IMR-90 (cell line): ENCODE data around the gene YPEL1. TPM values are rescaled to one million over a fixed set of nuclear protein-coding genes. Genes with fewer than 3 reads are reported as not detected.

Experiments used
- ATAC-seq: fragments of 200-7000 bp; cut with Tn5 transposase; 2 replicates; pipeline ENCODE4 v1.9.1; 2020; ENCODE audit warnings: low read depth, mild to moderate bottlenecking, moderate library complexity
- BruUV-seq: library from RNA; stranded (reverse); fragments of 400-500 nt; replicated peaks from 2 replicates; lab custom pipeline; 2021; lab: Mats Ljungman, UMichigan
- CTCF ChIA-PET: fragments of 300-600 bp; formaldehyde crosslinking; extraction: SDS; loops from one replicate; lab custom pipeline; 2021; ENCODE audit warnings: antibody characterized with exemption; lab: Yijun Ruan, JAX
- POLR2A ChIA-PET: fragments of 300-600 bp; sonication (Branson Sonifier 250); formaldehyde crosslinking; loops from one replicate; lab custom pipeline; 2022; ENCODE audit warnings: antibody characterized with exemption; ENCODE audit not compliant: unreplicated experiment; lab: Charles Lee
- DNase-seq: peaks from one replicate; pipeline ENCODE4 v3.0.0; 2013
- H2AFZ ChIP-seq: replicated peaks from 2 replicates; pipeline ENCODE3; 2013; ENCODE audit warnings: low read length, mild to moderate bottlenecking; ENCODE audit not compliant: poor library complexity
- H2AK5ac ChIP-seq: 2 replicates; pipeline ENCODE4 v1.6.1; 2013; ENCODE audit warnings: low read depth, low read length, inconsistent platforms
- H2AK9ac ChIP-seq: replicated peaks from 2 replicates; pipeline ENCODE3; 2013; ENCODE audit warnings: mild to moderate bottlenecking, low read depth, low read length, moderate library complexity; ENCODE audit not compliant: poor library complexity
- H2BK120ac ChIP-seq: 2 replicates; pipeline ENCODE4 v1.6.1; 2013; ENCODE audit warnings: low read depth, low read length, inconsistent platforms
- H2BK15ac ChIP-seq: 3 replicates; pipeline ENCODE4 v1.6.1; 2013; ENCODE audit warnings: low read depth, low read length, inconsistent platforms
- H2BK20ac ChIP-seq: 2 replicates; pipeline ENCODE4 v1.6.1; 2013; ENCODE audit warnings: low read depth, mild to moderate bottlenecking, inconsistent platforms, low read length, moderate library complexity
- H2BK5ac ChIP-seq: 2 replicates; pipeline ENCODE4 v1.6.1; 2013; ENCODE audit warnings: mild to moderate bottlenecking, low read depth, low read length, inconsistent platforms; ENCODE audit not compliant: poor library complexity, severe bottlenecking
- H3K14ac ChIP-seq: replicated peaks from 2 replicates; pipeline ENCODE4 v1.6.1; 2013; ENCODE audit warnings: low read depth, low read length, inconsistent platforms
- H3K18ac ChIP-seq: 2 replicates; pipeline ENCODE4 v1.6.1; 2013; ENCODE audit warnings: low read depth, low read length, control low read depth
- H3K23ac ChIP-seq: 2 replicates; pipeline ENCODE4 v1.6.1; 2013; ENCODE audit warnings: low read depth, low read length, inconsistent platforms
- H3K27ac ChIP-seq: 2 replicates; pipeline ENCODE4 v1.5.1; 2013; ENCODE audit warnings: mild to moderate bottlenecking, control low read depth, low read length; ENCODE audit not compliant: insufficient read depth
- H3K27me3 ChIP-seq: 2 replicates; pipeline ENCODE4 v1.6.1; 2013; ENCODE audit warnings: low read length; ENCODE audit not compliant: control insufficient read depth, insufficient read depth
- H3K36me3 ChIP-seq: 2 replicates; pipeline ENCODE4 v1.6.1; 2013; ENCODE audit warnings: low read length, mixed read lengths; ENCODE audit not compliant: control insufficient read depth, insufficient read depth
- H3K4ac ChIP-seq: 2 replicates; pipeline ENCODE4 v1.6.1; 2013; ENCODE audit warnings: low read depth, low read length, inconsistent platforms
- H3K4me1 ChIP-seq: 2 replicates; pipeline ENCODE4 v1.6.1; 2013; ENCODE audit warnings: low read length, mixed read lengths; ENCODE audit not compliant: control insufficient read depth, insufficient read depth
- H3K4me2 ChIP-seq: 2 replicates; pipeline ENCODE4 v1.6.1; 2013; ENCODE audit warnings: low read depth, mild to moderate bottlenecking, control low read depth, low read length, moderate library complexity
- H3K4me3 ChIP-seq: 2 replicates; pipeline ENCODE4 v1.5.1; 2013; ENCODE audit warnings: low read depth, mild to moderate bottlenecking, control low read depth, low read length, moderate library complexity; ENCODE audit not compliant: insufficient read depth
- H3K56ac ChIP-seq: 2 replicates; pipeline ENCODE4 v1.6.1; 2013; ENCODE audit warnings: low read length, inconsistent platforms; ENCODE audit not compliant: insufficient read depth; ENCODE audit errors: extremely low read depth
- H3K79me1 ChIP-seq, 2 experiments: 2 replicates each; pipeline ENCODE4 v1.6.1; 2013; ENCODE audit warnings: low read length in 2 of 2, inconsistent platforms in 1 of 2, low read depth in 1 of 2
- H3K9ac ChIP-seq: 2 replicates; pipeline ENCODE4 v1.6.1; 2013; ENCODE audit warnings: low read depth, low read length, control low read depth
- H3K9me1 ChIP-seq: 2 replicates; pipeline ENCODE4 v1.6.1; 2013; ENCODE audit warnings: low read length, inconsistent platforms; ENCODE audit not compliant: insufficient read depth
- H3K9me3 ChIP-seq: 2 replicates; pipeline ENCODE4 v1.6.1; 2013; ENCODE audit warnings: low read length; ENCODE audit not compliant: control insufficient read depth, insufficient read depth
- H4K20me1 ChIP-seq: 2 replicates; pipeline ENCODE4 v1.6.1; 2013; ENCODE audit warnings: low read length, inconsistent platforms; ENCODE audit not compliant: insufficient read depth
- H4K5ac ChIP-seq: 2 replicates; pipeline ENCODE4 v1.6.1; 2013; ENCODE audit warnings: mild to moderate bottlenecking, low read depth, low read length, control low read depth
- H4K8ac ChIP-seq, 2 experiments: 2 replicates each; pipeline ENCODE4 v1.6.1; 2013; ENCODE audit warnings: low read depth in 2 of 2, low read length in 2 of 2, control low read depth in 1 of 2, inconsistent platforms in 1 of 2
- H4K91ac ChIP-seq: 2 replicates; pipeline ENCODE4 v1.6.1; 2013; ENCODE audit warnings: low read depth, low read length, inconsistent platforms; ENCODE audit not compliant: insufficient read depth
- CEBPB ChIP-seq: IDR thresholded peaks from 2 replicates; pipeline ENCODE4 v1.6.1; 2012; ENCODE audit warnings: low read depth, low read length, improper control_type of control experiment
- MXI1 ChIP-seq: IDR thresholded peaks from 2 replicates; pipeline ENCODE4 v1.6.1; 2012; ENCODE audit warnings: low read depth, mild to moderate bottlenecking, low read length, moderate library complexity, borderline replicate concordance
- WGBS, 2 experiments: methylation state at CpG; one replicate each; pipeline versions ENCODE4 v1.1.5 to v1.1.7; 2013; ENCODE audit warnings: missing lambda C conversion rate in 2 of 2; ENCODE audit not compliant: insufficient read length in 1 of 2; ENCODE audit errors: extremely low coverage in 2 of 2; 5-methylcytosine and 5-hydroxymethylcytosine counted together
- dilution Hi-C: fragments of 300-500 bp; cut with HindIII; formaldehyde crosslinking; loops from one replicate; pipeline ENCODE4 v1.14.3; 2018; ENCODE audit warnings: low sequenced_read_pairs; ENCODE audit not compliant: unreplicated experiment
- in situ Hi-C: fragments of 300-500 bp; cut with MboI; formaldehyde crosslinking; loops from 3 replicates; pipeline ENCODE4 v1.14.3; 2019; ENCODE audit warnings: low sequenced_read_pairs, inconsistent platforms, mixed read lengths
- intact Hi-C: fragments of 100-400 bp; cut with micrococcal nuclease; formaldehyde crosslinking; loops from 2 replicates; pipeline ENCODE4 v1.10.0; 2022
- polyA plus RNA-seq, 3 experiments: library from polyadenylated mRNA; depleted of rRNA; stranded (reverse); fragments of >200 nt; gene quantifications; 2 replicates each; pipeline ENCODE4 v1.2.3, GENCODE V29; 2012; ENCODE audit warnings: low replicate concordance in 1 of 3
- total RNA-seq: library from RNA; depleted of rRNA; stranded (reverse); fragments of >200 nt; gene quantifications from 2 replicates; pipeline ENCODE4 v1.2.3, GENCODE V29; 2012

The YPEL1 gene
- total and polyA plus RNA-seq, 2 of the 4 experiments (the other 2 are of a cell fraction): 0.72 to 1.3 TPM

DNA sequence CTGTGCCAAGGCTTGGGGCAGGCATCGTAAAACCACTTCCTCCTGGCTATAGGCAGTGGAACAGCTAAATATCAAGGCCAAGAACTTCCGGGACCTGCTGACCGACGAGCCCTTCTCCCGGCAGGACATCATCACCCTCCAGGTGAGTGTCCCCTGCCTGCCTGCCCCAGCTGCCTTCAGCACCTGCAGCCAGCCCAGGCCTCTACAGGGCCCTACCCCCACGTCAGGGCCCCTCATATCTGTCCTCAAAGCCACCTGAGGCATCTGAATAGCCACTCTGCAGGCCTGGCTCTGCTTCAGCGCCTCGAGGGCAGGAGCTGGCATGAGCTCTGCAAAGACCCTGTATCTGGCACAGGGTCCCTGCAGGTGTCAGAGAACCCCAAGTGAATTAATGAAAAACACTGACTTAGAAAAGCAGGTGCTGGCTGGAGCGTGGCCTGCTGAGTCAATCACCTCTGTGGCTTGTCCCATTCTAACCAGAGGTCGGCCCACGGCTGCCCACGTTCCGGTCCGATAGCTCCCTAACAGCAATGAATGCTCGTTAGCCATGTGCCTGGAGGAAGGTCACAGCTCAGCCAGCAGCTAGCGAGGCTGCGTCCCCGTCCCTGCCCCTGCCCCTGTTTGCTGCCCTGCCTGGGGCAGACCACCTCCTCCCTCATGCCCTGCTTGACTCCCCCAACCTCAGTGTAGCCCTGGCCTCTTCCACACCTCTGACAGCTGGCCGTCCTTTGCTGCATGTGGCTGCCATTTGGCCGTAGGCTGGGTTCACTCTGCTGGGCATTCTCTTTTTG lies 53.0 kb downstream of the YPEL1 start:
- WGBS, 2 experiments: 98% methylated on average over 9 of the region's 20 CpGs; no CpG with 5 or more reads in 1 of the 2 experiments
- CTCF ChIA-PET: no interaction called here
- Histone ChIP-seq H3K9ac (no peak overlapping the region), H3K36me3 (peaks cover 51% of the 10 kb centered on the region), H3K4me3 (no peak overlapping the region), H3K9me3 (no peaks in the 10 kb centered on the region), H3K14ac (no peak overlapping the region), H4K91ac (no peak overlapping the region), H3K27me3 (no peaks in the 10 kb centered on the region), H2BK5ac (no peak overlapping the region), H4K20me1 (no peaks in the 10 kb centered on the region), H3K79me1 (no peaks in the 10 kb centered on the region), H3K23ac (no peak overlapping the region), H3K4ac (no peak overlapping the region), H4K8ac (no peak overlapping the region), H2AK9ac (no peak overlapping the region), H2AK5ac (no peak overlapping the region), H2BK120ac (no peak overlapping the region), H4K5ac (no peak overlapping the region), H3K9me1 (peaks cover 2% of the 10 kb centered on the region; the same call in 1 of the 2 replicates), H3K56ac (no peak overlapping the region), H3K4me1 (no peaks in the 10 kb centered on the region), H2AFZ (no peak overlapping the region), H3K27ac (no peak overlapping the region), H3K4me2 (no peak overlapping the region), H2BK20ac (no peak overlapping the region), H3K18ac (no peak overlapping the region), H2BK15ac (no peak overlapping the region)
- in situ Hi-C loops (no loop called here), intact Hi-C loops (no loop called here), dilution Hi-C loops (no loop called here)
- TF ChIP-seq CEBPB (no peak), MXI1 (no peak)
- POLR2A ChIA-PET: no interaction called here
- no TSS peak for BruUV-seq
- no peak for DNase-seq
- ATAC-seq: no peak
